Adrenal gland (tissue), 5 donors: ENCODE measurements around the gene NRDE2.

Experiments used
- CTCF ChIP-seq, 6 experiments: fragments of 450-650 bp in 4 of 6; fragments of 200-600 bp in 2 of 6; sonication (generic) in 1 of 6; IDR thresholded peaks; 1 replicate in 5 of 6; 2 replicates in 1 of 6; pipeline versions ENCODE4 v1.5.1 to v1.8.0; 2016 to 2021; ENCODE audit warnings: antibody characterized with exemption in 6 of 6, mild to moderate bottlenecking in 2 of 6, moderate library complexity in 1 of 6
- POLR2A ChIP-seq, 2 donors: fragments of 450-650 bp; IDR thresholded peaks; one replicate each; pipeline ENCODE4 v1.6.1; 2017; ENCODE audit warnings: antibody characterized with exemption in 2 of 2, mild to moderate bottlenecking in 2 of 2, moderate library complexity in 1 of 2
- donor health status: DM: no; HTN: no; CAD: no.

GRCh38 chr14:90280096-90280495 is 51.6 kb downstream of the NRDE2 start:
- TF ChIP-seq CTCF (IDR thresholded peaks at IDR 0.05) (no peak), POLR2A (IDR thresholded peaks at IDR 0.05) (no peak)
